Naive thymus-derived CD8-positive, alpha-beta T cell (primary cell): ENCODE measurements around the gene TTC28. TPM values are rescaled to one million over a fixed set of nuclear protein-coding genes. Genes with fewer than 3 reads are reported as not detected.

Source experiments
- ATAC-seq, 2 donors: fragments of 150-1000 bp; cut with Tn5 transposase in 1 of 2; sonication (Bioruptor Pico), chemical (Tn5 transposase) in 1 of 2; 1 replicate in 1 of 2; 2 replicates in 1 of 2; pipeline ENCODE4 v1.10.0; 2021; ENCODE audit warnings: mild to moderate bottlenecking in 2 of 2, moderate library complexity in 2 of 2
- POLR2A ChIA-PET: fragments of 350-600 bp; sonication (Branson Sonifier 250); formaldehyde crosslinking; loops from one replicate; lab custom pipeline; 2021; ENCODE audit warnings: antibody characterized with exemption; lab: Charles Lee
- DNase-seq, 10 donors: peaks; one replicate each; pipeline versions ENCODE4 v3.0.0 to v3.0.0-alpha.2; 2020 to 2022
- H3K27ac Mint-ChIP-seq, 10 donors: one replicate each; pipeline ENCODE4 v1.8.0; 2020 to 2022; ENCODE audit warnings: mild to moderate bottlenecking in 10 of 10, mixed read lengths in 10 of 10, moderate library complexity in 4 of 10, inconsistent platforms in 1 of 10
- H3K27me3 Mint-ChIP-seq, 5 donors: one replicate each; pipeline ENCODE4 v1.8.0; 2021 to 2022; ENCODE audit warnings: mixed read lengths in 5 of 5
- H3K36me3 Mint-ChIP-seq, 3 donors: one replicate each; pipeline ENCODE4 v1.8.0; 2020 to 2022; ENCODE audit warnings: mixed read lengths in 3 of 3, mild to moderate bottlenecking in 2 of 3, inconsistent platforms in 1 of 3
- H3K4me1 Mint-ChIP-seq, 4 donors: one replicate each; pipeline ENCODE4 v1.8.0; 2021 to 2022; ENCODE audit warnings: mixed read lengths in 4 of 4
- H3K4me3 Mint-ChIP-seq, 10 donors: one replicate each; pipeline ENCODE4 v1.8.0; 2020 to 2022; ENCODE audit warnings: mild to moderate bottlenecking in 10 of 10, mixed read lengths in 10 of 10, moderate library complexity in 6 of 10, inconsistent platforms in 1 of 10
- H3K9me3 Mint-ChIP-seq, 9 donors: one replicate each; pipeline ENCODE4 v1.8.0; 2020 to 2022; ENCODE audit warnings: mixed read lengths in 9 of 9, mild to moderate bottlenecking in 3 of 9, inconsistent platforms in 1 of 9, moderate library complexity in 1 of 9
- polyA plus RNA-seq, 3 donors: library from polyadenylated mRNA; unstranded; fragments of 300-500 nt; fragmentation: Illumina TruSeq; gene quantifications; one replicate each; pipeline ENCODE4 v1.2.3, GENCODE V29; 2021
- total RNA-seq, 8 experiments: library from RNA in 2 of 8; stranded (reverse) in 2 of 8; gene quantifications; one replicate each; pipeline ENCODE4 v1.2.3 and lab custom pipeline; 2021 to 2026

The TTC28 gene
- total and polyA plus RNA-seq, 5 experiments from 2014 or later = 0.44 to 6.4 (median 1.3) TPM

DNA sequence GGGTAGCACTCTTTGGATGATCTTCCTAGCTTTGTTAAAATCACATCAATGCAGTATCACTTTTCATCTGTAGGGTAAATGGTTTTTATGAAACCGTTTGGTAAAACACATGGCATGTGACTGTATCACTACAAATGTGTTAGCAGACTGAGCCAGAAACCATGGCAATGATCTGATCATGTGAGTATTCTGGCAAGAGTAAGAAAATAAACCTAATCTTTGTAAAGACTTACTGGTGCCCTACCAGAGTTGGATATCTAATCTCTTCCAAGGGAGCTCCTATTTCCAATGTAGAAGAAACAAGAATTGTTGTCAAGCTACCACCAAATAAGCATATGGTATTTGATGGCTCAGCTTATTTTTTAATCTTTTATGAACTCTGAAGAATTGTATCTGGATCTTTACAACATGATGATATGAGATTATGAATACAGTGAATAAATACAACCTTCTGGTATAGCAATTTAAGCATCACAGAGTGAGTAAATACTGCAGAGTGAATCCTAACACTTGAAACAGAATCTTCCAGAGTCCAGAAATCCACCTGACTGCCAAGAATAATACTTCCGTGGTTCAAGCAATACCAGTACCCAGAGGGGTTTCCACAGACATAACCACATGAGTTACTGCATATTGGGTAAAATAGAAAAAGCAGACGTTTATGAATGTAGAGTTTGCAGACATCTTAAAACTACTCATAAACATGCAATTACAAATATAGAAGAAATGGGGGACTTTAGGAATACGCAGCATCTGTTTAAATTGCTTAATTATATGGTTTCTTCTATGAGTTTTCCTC is 238.8 kb downstream of the TTC28 start:
- H3K27me3 Mint-ChIP-seq = peaks cover 0 to 8% (median 0%) of the 10 kb centered on the region in 5 donors
- H3K9me3 Mint-ChIP-seq = no peaks in the 10 kb centered on the region
- peak overlapping the region in 3 of 10 donors; percentile 1 to 95 (median 25) for H3K4me3 Mint-ChIP-seq
- no peaks in the 10 kb centered on the region for H3K36me3 Mint-ChIP-seq
- ATAC-seq = no peak
- POLR2A ChIA-PET = no interaction called here
- no peak for DNase-seq
- H3K27ac Mint-ChIP-seq = peak overlapping the region in 1 of 10 donors; percentile 13
- H3K4me1 Mint-ChIP-seq = peaks cover 14 to 20% (median 17%) of the 10 kb centered on the region in 4 donors

DNA sequence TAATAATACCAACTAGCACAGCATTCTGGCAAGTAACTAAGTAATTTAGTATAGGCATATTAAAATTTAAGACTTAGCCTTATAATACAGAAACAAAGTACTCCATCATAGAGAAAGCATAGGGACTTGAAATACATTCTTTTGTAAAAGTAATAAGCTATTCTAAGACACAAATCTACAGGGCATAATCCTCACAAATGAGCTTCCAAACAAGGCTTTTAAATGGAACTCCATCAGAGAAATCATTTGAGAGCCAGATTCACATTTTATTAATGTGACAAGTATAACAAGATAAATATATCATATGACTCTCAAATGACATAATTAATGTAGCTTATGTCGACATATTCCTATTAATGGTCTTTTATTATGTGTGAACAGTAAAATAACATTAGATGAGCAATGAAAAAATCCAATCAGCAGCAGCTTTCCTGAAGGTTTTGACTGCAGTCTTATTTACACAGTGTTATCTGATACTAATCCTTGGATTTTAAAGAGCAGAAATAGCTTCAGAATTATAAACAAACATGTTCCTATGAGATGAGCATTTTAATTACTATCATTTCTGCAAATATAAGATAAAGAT is 241.4 kb downstream of the TTC28 start:
- no peaks in the 10 kb centered on the region for H3K9me3 Mint-ChIP-seq
- no peak for ATAC-seq
- no peaks in the 10 kb centered on the region for H3K27me3 Mint-ChIP-seq
- no peaks in the 10 kb centered on the region for H3K36me3 Mint-ChIP-seq
- no peak for DNase-seq
- peaks cover 10 to 18% (median 13%) of the 10 kb centered on the region in 4 donors for H3K4me1 Mint-ChIP-seq
- no peak overlapping the region for H3K27ac Mint-ChIP-seq
- POLR2A ChIA-PET = no interaction called here
- no peak overlapping the region for H3K4me3 Mint-ChIP-seq

DNA sequence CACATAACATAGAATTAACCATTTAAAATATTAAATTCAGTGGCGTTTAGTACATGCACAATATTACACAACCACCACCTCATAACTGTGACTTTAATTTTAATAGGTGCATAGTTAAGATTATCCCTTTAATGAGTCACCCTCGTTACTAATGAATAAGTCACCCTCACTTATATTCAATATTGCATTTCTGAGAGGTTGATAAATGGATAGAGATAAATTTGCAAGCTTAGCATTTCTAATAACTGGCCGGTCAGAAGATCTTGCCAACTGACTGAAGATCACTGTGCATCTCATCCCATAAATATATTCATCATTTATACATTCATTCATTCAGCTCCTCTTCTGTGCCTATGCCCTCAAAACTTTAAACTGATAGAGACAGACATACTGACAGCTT is 243.7 kb downstream of the TTC28 start:
- no peaks in the 10 kb centered on the region for H3K27me3 Mint-ChIP-seq
- POLR2A ChIA-PET = no interaction called here
- H3K36me3 Mint-ChIP-seq = no peaks in the 10 kb centered on the region
- no peaks in the 10 kb centered on the region for H3K9me3 Mint-ChIP-seq
- H3K27ac Mint-ChIP-seq = no peak overlapping the region
- DNase-seq = no peak
- no peak overlapping the region for H3K4me3 Mint-ChIP-seq
- peaks cover under 1 to 7% (median 4%) of the 10 kb centered on the region in 4 donors for H3K4me1 Mint-ChIP-seq
- no peak for ATAC-seq

DNA sequence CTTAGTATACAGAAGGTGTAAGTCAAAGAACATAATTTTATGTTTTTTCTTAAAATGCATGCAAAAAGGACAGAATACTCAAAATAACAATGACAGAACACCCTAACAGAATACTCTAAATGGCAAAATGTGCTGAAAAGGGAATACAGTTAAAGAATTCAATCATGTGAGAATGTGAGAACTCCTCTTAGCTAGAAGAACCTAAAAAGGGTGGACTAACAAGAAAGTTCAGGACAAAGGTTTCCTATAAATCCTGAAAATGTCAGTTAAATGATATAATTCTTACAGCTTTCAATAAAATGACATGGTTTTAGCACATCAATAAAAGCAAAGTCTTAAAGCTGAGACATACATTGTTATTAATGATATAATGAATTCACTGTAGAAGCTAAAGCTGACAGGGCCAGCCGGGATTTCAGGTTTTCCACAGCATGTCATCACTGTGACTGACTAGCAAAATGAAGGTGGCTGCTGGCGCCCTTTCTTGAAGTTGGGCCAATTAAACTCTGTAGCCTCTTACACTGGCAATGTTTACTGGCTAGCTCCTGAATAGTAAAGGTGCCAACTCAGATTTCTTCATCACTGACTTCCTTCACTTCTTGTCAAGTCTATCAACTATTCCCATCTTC is 244.4 kb downstream of the TTC28 start:
- DNase-seq (no peak), ATAC-seq (no peak)
- Mint-ChIP-seq H3K27me3 (peaks cover 0 to 2% (median 0%) of the 10 kb centered on the region in 5 donors), H3K9me3 (no peaks in the 10 kb centered on the region), H3K27ac (no peak overlapping the region), H3K4me1 (peaks cover 0 to 4% (median under 1%) of the 10 kb centered on the region in 4 donors), H3K4me3 (no peak overlapping the region), H3K36me3 (no peaks in the 10 kb centered on the region)
- POLR2A ChIA-PET = no interaction called here

DNA sequence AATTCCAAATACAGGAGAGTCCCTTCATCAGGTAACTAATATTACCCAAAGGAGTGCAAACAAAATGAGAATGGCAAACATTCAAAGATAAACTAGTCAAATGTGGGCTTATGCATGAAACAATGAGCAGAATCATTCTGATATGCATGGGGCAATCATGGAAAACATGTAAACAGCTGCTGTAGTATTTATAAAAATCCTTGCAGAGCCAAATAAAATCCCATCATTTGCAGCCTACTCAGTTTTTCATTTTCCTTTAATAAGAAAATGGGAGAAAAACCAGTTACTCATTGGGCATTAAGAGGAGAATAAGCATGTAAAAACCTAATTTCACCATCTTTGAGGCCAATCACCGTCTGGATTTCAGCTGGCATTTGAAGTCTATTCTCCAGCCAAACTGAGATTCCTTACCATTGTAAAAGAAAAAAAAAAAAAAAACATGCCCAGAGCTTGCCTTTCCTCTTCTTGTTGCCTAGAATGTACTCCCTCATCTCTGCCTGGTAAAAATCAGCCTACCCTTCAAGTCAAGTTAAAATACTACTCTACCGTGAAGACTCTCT is 249.1 kb downstream of the TTC28 start:
- POLR2A ChIA-PET = interaction anchor here (0.7 kb wide), 1 partner anchor 9 kb away, joined by 4 read pairs; no protein-coding TSS in a partner anchor
- ATAC-seq (no peak), DNase-seq (no peak)
- Mint-ChIP-seq H3K36me3 (no peaks in the 10 kb centered on the region), H3K27ac (no peak overlapping the region), H3K4me1 (peaks cover 0 to 1% (median 0%) of the 10 kb centered on the region in 4 donors), H3K9me3 (no peaks in the 10 kb centered on the region), H3K27me3 (peaks cover 0 to 2% (median 0%) of the 10 kb centered on the region in 5 donors), H3K4me3 (no peak overlapping the region)

DNA sequence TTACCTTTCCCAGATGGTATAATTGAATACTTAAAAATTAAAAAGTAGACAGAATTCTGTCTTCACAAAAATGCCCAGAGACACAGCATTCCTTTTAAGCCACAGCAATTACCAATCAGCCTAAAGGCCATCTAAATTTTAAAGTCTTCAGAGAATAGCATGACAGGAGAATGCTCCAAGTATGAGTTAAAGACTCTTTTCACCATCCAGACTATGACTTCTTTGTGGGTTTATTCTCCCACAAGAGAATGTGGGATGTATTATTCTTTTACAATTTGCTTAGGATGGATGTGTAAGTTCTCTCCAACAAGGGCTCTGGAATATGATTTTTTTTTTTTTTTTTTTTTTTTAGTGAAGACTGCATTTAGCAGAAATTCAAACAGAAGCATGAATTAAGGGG is 249.9 kb downstream of the TTC28 start:
- no peak for DNase-seq
- Mint-ChIP-seq H3K9me3 (no peaks in the 10 kb centered on the region), H3K4me3 (no peak overlapping the region), H3K36me3 (no peaks in the 10 kb centered on the region), H3K27me3 (peaks cover 0 to 2% (median 0%) of the 10 kb centered on the region in 5 donors), H3K4me1 (peaks cover 0 to 1% (median 0%) of the 10 kb centered on the region in 4 donors), H3K27ac (no peak overlapping the region)
- POLR2A ChIA-PET = interaction anchor here (0.7 kb wide), 1 partner anchor 10 kb away, joined by 4 read pairs; no protein-coding TSS in a partner anchor
- ATAC-seq = no peak

DNA sequence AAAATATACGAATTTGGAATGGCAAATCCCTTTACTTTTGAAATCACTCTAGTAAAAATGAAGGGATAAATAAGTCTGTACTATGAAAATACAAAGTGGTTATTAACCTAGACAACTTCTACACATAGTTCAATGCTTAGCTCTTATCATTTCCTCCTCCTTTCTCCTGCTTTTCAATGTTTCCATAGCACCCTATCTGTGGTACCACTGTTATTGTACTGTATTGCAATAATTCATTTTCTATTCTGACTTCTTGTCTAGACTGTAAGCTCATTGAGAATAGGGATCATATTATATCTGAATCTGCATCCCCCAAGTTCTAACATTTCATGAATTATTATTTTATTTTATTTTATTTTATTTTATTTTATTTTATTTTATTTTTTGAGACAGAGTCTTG is 251.4 kb downstream of the TTC28 start:
- no peak overlapping the region for H3K27ac Mint-ChIP-seq
- H3K4me1 Mint-ChIP-seq = peaks cover 0 to 1% (median 0%) of the 10 kb centered on the region in 4 donors
- POLR2A ChIA-PET = no interaction called here
- no peaks in the 10 kb centered on the region for H3K36me3 Mint-ChIP-seq
- H3K4me3 Mint-ChIP-seq = no peak overlapping the region
- no peak for ATAC-seq
- peaks cover 0 to 2% (median 0%) of the 10 kb centered on the region in 5 donors for H3K27me3 Mint-ChIP-seq
- H3K9me3 Mint-ChIP-seq = no peaks in the 10 kb centered on the region
- no peak for DNase-seq

DNA sequence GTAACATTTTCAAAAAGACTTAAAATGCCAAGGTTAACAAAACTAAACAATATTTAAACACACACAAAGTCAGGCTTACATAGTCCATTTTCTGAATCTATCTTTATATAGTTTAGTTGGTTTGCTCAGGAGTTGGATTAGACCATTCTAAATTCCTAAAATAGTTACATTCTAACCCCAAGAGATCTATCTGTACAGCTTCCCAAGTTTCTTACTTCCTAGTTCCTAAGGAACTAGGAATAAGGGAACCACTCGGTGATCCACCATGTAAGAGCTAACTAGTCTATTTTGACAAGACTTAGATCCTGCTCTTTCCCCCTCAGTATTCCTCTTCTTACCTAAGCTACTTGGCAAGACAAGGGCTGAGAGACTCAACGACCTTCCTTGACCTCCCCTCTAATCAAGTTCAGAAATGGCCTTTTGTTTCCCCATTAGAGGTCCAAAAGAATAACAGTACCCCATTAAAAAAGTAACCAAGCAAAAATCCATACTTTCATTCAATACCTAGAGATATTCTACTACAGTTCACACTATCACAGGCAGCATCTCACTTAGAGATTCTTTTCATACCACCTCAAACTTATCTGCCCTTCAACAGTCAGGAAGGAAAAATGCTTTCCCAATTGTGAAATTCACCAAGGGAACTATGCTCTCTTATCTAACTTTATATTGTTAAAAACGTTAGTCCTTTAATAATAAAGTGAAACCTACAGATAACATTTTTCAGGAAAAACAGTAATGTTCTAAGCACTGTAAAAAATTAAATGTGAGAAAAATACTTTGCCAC is 253.1 kb downstream of the TTC28 start:
- DNase-seq = no peak
- Mint-ChIP-seq H3K36me3 (no peaks in the 10 kb centered on the region), H3K27ac (no peak overlapping the region), H3K4me1 (peaks cover 0 to 1% (median 0%) of the 10 kb centered on the region in 4 donors), H3K9me3 (no peaks in the 10 kb centered on the region), H3K27me3 (peaks cover 0 to 2% (median 0%) of the 10 kb centered on the region in 5 donors), H3K4me3 (no peak overlapping the region)
- ATAC-seq = no peak
- POLR2A ChIA-PET = no interaction called here

DNA sequence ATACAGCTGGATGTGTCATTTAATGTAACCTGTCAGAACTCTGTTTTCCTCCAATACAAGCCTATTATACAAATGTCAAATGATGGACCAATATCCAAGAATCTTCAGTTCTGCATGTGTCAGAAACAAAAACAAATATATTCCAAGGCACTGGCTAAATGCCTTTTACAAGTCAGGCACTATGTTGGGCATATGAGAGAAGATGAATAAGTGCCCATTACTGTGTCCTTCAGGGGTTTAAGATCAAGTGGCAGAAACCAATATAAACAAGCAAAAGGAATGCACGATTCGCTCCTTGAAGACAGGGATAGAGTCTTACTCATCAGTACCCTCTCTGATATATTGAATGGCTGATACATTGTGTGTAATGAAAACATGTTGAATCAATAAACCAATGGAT is 254.4 kb downstream of the TTC28 start:
- H3K27me3 Mint-ChIP-seq = no peaks in the 10 kb centered on the region
- POLR2A ChIA-PET = no interaction called here
- DNase-seq (no peak), ATAC-seq (no peak)
- no peaks in the 10 kb centered on the region for H3K36me3 Mint-ChIP-seq
- H3K4me1 Mint-ChIP-seq = peaks cover 0 to 1% (median 0%) of the 10 kb centered on the region in 4 donors
- H3K9me3 Mint-ChIP-seq = no peaks in the 10 kb centered on the region
- H3K27ac Mint-ChIP-seq = no peak overlapping the region
- no peak overlapping the region for H3K4me3 Mint-ChIP-seq

DNA sequence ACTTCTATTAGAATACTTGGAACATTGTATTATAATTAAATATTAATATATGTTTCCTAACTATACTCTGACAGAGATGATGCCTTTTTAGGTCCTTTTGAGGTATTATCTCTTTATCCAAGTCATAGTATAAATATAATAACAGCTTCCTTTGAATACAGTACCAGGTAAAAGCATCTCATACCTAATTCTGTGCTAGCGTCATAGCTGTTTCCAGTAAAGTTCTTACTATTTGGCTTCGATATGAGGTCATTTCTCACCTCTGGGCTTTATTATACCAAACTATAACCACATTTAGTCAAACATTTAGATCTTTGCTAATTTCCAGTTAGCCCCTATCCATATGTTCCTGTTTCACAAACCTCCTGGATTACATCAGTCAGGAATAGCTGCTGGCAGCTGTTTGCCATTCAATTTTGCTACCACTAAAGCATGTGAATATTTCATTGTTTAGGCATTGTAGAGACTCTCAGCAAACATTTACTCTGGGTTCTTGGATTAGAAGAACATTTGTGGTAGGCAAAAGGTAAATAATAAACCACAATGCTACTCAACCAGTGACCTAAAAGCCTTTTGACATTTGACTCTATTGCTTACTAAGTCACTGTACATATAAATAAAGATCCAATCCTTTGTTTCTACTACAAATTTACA is 255.1 kb downstream of the TTC28 start:
- DNase-seq (no peak), ATAC-seq (no peak)
- H3K27me3 Mint-ChIP-seq = peaks cover 0 to 2% (median 0%) of the 10 kb centered on the region in 5 donors
- H3K36me3 Mint-ChIP-seq = peaks cover 0 to 2% (median 0%) of the 10 kb centered on the region in 3 donors
- no peak overlapping the region for H3K27ac Mint-ChIP-seq
- H3K4me3 Mint-ChIP-seq = no peak overlapping the region
- H3K4me1 Mint-ChIP-seq = peaks cover 0 to 1% (median 0%) of the 10 kb centered on the region in 4 donors
- POLR2A ChIA-PET = no interaction called here
- no peaks in the 10 kb centered on the region for H3K9me3 Mint-ChIP-seq

DNA sequence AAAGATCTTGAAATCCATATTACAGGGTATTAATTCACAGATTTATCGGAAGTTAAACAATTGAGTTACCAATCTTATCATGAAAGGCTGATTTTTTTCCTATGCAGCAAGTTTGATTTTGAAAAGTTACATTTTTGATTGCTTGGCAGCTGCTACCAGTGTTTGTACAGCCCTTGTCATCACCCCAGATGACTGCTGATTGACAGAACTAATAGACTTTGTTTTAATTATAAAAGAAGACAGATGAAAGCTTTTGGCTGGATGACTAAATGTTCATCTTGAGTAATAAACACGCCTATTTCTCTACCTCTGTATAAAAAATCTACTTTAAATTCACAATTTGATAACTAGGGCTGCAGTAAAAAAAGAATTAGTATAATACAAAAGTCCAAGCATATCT is 259.7 kb downstream of the TTC28 start:
- Mint-ChIP-seq H3K4me1 (peaks cover 0 to 2% (median 0%) of the 10 kb centered on the region in 4 donors), H3K4me3 (no peak overlapping the region), H3K9me3 (no peaks in the 10 kb centered on the region), H3K27ac (no peak overlapping the region), H3K27me3 (peaks cover 0 to 3% (median 0%) of the 10 kb centered on the region in 5 donors), H3K36me3 (peaks cover 0 to 2% (median 0%) of the 10 kb centered on the region in 3 donors)
- POLR2A ChIA-PET = no interaction called here
- no peak for DNase-seq
- ATAC-seq = no peak

DNA sequence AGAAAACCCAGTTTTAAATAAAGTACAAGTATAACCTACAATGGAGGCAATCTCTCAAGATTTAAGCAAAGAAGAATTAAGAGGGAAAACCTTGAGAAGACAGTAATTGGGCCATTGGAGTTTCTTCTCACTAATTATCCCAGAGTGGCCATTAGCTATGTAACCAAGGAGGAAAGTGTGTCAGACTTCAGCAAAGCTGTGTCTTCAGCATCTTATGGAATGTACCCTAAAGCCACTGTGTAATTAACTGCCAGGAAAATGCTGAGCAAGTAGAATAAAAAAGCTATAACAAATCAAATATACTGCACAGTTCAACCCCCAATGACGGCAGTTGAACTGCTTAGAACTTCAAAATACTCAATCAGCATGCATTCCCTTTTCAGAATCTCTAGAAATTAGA is 261.6 kb downstream of the TTC28 start:
- POLR2A ChIA-PET = no interaction called here
- H3K4me1 Mint-ChIP-seq = peaks cover 0 to 2% (median 0%) of the 10 kb centered on the region in 4 donors
- H3K27ac Mint-ChIP-seq = no peak overlapping the region
- H3K36me3 Mint-ChIP-seq = peaks cover 0 to 2% (median 0%) of the 10 kb centered on the region in 3 donors
- no peaks in the 10 kb centered on the region for H3K9me3 Mint-ChIP-seq
- ATAC-seq = no peak
- no peak for DNase-seq
- no peak overlapping the region for H3K4me3 Mint-ChIP-seq
- H3K27me3 Mint-ChIP-seq = peaks cover 0 to 6% (median 2%) of the 10 kb centered on the region in 5 donors
